PFSK-1 (cell line): ENCODE data around the gene HTR3A.

Experiments
- FOXP2 ChIP-seq: optimal IDR thresholded peaks from 2 replicates; pipeline ENCODE3; 2011; ENCODE audit warnings: borderline replicate concordance, control low read depth, inconsistent platforms; ENCODE audit not compliant: insufficient read depth; ENCODE audit errors: extremely low read length, extremely low read depth
- POLR2AphosphoS5 ChIP-seq: IDR thresholded peaks from 2 replicates; pipeline ENCODE4 v1.6.1; 2012; ENCODE audit warnings: low read depth, mild to moderate bottlenecking, control low read depth, low read length, moderate library complexity
- REST ChIP-seq, 2 experiments: IDR thresholded peaks; 2 replicates each; pipeline versions ENCODE4 v1.6.1 to v1.8.0; 2011 to 2012; ENCODE audit warnings: low read depth in 2 of 2, low read length in 2 of 2, control low read depth in 1 of 2, inconsistent platforms in 1 of 2, mild to moderate bottlenecking in 1 of 2, moderate library complexity in 1 of 2; ENCODE audit not compliant: insufficient read depth in 1 of 2
- SIN3A ChIP-seq: IDR thresholded peaks from 2 replicates; pipeline ENCODE4 v1.6.1; 2012; ENCODE audit warnings: mild to moderate bottlenecking, low read length, moderate library complexity, borderline replicate concordance; ENCODE audit not compliant: insufficient read depth
- TAF1 ChIP-seq: IDR thresholded peaks from 2 replicates; pipeline ENCODE4 v1.6.1; 2012; ENCODE audit warnings: low read length, control low read depth, borderline replicate concordance; ENCODE audit not compliant: insufficient read depth

GRCh38 chr11:114027391-114027790 lies 52.5 kb downstream of the HTR3A start:
- TF ChIP-seq POLR2AphosphoS5 (no peak), FOXP2 (no peak), TAF1 (no peak), REST (IDR thresholded peaks at IDR 0.05; ENCODE audit: insufficient read depth in 1 of 2, low read depth in 2 of 2, low read length in 2 of 2) (no peak), SIN3A (no peak)
